Brain microvascular endothelial cell (primary cell): ENCODE measurements around the gene PRKRIP1.
A peak's percentile ranks its signal among the peaks of the same experiment; 100 is the strongest.

Experiments
- DNase-seq: peaks from one replicate; pipeline ENCODE4 v3.0.0-alpha.2; 2020
- H3K27ac ChIP-seq: fragments of 250-450 bp; sonication (Bioruptor Pico); 2 replicates; pipeline ENCODE4 v1.5.1; 2020; ENCODE audit warnings: mild to moderate bottlenecking, moderate library complexity
- H3K27me3 ChIP-seq: fragments of 250-450 bp; sonication (Bioruptor Pico); replicated peaks from 2 replicates; pipeline ENCODE4 v1.5.1; 2020; ENCODE audit warnings: mild to moderate bottlenecking
- H3K36me3 ChIP-seq: fragments of 250-450 bp; sonication (Bioruptor Pico); replicated peaks from 2 replicates; pipeline ENCODE4 v1.5.1; 2020; ENCODE audit warnings: mild to moderate bottlenecking
- H3K4me3 ChIP-seq: 2 replicates; pipeline ENCODE4 v1.5.1; 2011; ENCODE audit warnings: low read depth, mild to moderate bottlenecking, control low read depth, low read length, moderate library complexity
- CTCF ChIP-seq: IDR thresholded peaks from 2 replicates; pipeline ENCODE4 v1.5.1; 2011; ENCODE audit warnings: low read depth, mild to moderate bottlenecking, moderate library complexity, low read length, control low read depth, inconsistent platforms; ENCODE audit errors: missing control alignments
- in situ Hi-C: cut with HindIII; loops from 2 replicates; pipeline ENCODE4 v1.10.0; 2017; ENCODE audit warnings: low sequenced_read_pairs, low pct_ligation_motif_present

The PRKRIP1 gene

GRCh38 chr7:102463841-102464576 is 67.8 kb downstream of the PRKRIP1 start:
- DNase-seq, result peak; percentile 14
- Histone ChIP-seq H3K36me3 (peaks cover 12% of the 10 kb centered on the region), H3K4me3 (peak overlapping the region; percentile 100), H3K27me3 (no peaks in the 10 kb centered on the region), H3K27ac (peak overlapping the region; percentile 69)
- in situ Hi-C loops, result no loop called here
- no peak for TF ChIP-seq CTCF

- Histone ChIP-seq H3K36me3 (peaks cover 12% of the 10 kb centered on the region), H3K4me3 (peak within 1 kb of the TSS; percentile 100), H3K27me3 (no peaks in the 10 kb centered on the region), H3K27ac (peak within 1 kb of the TSS; percentile 69)
- no peak for TF ChIP-seq CTCF
- peak; percentile 81 for DNase-seq
- in situ Hi-C loops, result no loop called here
Observed at GRCh38 chr7:102464577-102465280, 68.6 kb downstream of the PRKRIP1 start, which contains the start of the genes ALKBH4 and LRWD1. Gene ALKBH4 (minus strand): TSS chr7:102464863. CDS start chr7:102464836, 27 bp downstream. Gene LRWD1 (plus strand): TSS chr7:102464984. CDS start chr7:102465081, 97 bp downstream.

- peak overlapping the region; percentile 100 for H3K4me3 ChIP-seq
- H3K27ac ChIP-seq, result no peak overlapping the region
- in situ Hi-C loops, result no loop called here
- H3K27me3 ChIP-seq, result no peaks in the 10 kb centered on the region
- H3K36me3 ChIP-seq, result peaks cover 15% of the 10 kb centered on the region
- TF ChIP-seq CTCF, result no peak
- no peak for DNase-seq
Observed at GRCh38 chr7:102466097-102466496, 69.9 kb downstream of the PRKRIP1 start.

- H3K4me3 ChIP-seq, result no peak overlapping the region
- H3K27me3 ChIP-seq, result no peaks in the 10 kb centered on the region
- peaks cover 27% of the 10 kb centered on the region for H3K36me3 ChIP-seq
- H3K27ac ChIP-seq, result no peak overlapping the region
- in situ Hi-C loops, result no loop called here
- no peak for DNase-seq
- TF ChIP-seq CTCF, result no peak
Observed at GRCh38 chr7:102467581-102468477, 71.7 kb downstream of the PRKRIP1 start.

GRCh38 chr7:102468478-102469350 is 72.6 kb downstream of the PRKRIP1 start:
- no peak for DNase-seq

More at GRCh38 chr7:102468478-102469350, 72.6 kb downstream of the PRKRIP1 start:
- no peak overlapping the region for H3K27ac ChIP-seq
- in situ Hi-C loops, result no loop called here
- H3K27me3 ChIP-seq, result no peaks in the 10 kb centered on the region
- TF ChIP-seq CTCF, result no peak
- H3K4me3 ChIP-seq, result no peak overlapping the region
- H3K36me3 ChIP-seq, result peaks cover 33% of the 10 kb centered on the region
